GM13976 (cell line): ENCODE results near the gene ASMTL.
A peak's percentile ranks its signal among the peaks of the same experiment; 100 is the strongest.
"Not testable (repeated sequence)": the region's sequence is repeated elsewhere in the genome, so short reads cannot be mapped to it uniquely, and the experiment has no call there.

Experiments
- DNase-seq: peaks from one replicate; pipeline ENCODE4 v3.0.0; 2012; ENCODE audit warnings: low spot score
- in situ Hi-C: fragments of 300-500 bp; cut with MboI; formaldehyde crosslinking; loops from one replicate; pipeline ENCODE4 v1.12.0; 2022; ENCODE audit warnings: low sequenced_read_pairs, mixed read lengths, inconsistent platforms; ENCODE audit not compliant: unreplicated experiment
- TF ChIP-seq, protein P1 (sequence below): IDR thresholded peaks from 2 replicates; pipeline ENCODE4 v1.5.1; 2012; ENCODE audit warnings: borderline replicate concordance, mild to moderate bottlenecking; ENCODE audit not compliant: insufficient read depth; ENCODE audit errors: extremely low read depth, missing control alignments, control extremely low read depth

Gene ASMTL

DNA sequence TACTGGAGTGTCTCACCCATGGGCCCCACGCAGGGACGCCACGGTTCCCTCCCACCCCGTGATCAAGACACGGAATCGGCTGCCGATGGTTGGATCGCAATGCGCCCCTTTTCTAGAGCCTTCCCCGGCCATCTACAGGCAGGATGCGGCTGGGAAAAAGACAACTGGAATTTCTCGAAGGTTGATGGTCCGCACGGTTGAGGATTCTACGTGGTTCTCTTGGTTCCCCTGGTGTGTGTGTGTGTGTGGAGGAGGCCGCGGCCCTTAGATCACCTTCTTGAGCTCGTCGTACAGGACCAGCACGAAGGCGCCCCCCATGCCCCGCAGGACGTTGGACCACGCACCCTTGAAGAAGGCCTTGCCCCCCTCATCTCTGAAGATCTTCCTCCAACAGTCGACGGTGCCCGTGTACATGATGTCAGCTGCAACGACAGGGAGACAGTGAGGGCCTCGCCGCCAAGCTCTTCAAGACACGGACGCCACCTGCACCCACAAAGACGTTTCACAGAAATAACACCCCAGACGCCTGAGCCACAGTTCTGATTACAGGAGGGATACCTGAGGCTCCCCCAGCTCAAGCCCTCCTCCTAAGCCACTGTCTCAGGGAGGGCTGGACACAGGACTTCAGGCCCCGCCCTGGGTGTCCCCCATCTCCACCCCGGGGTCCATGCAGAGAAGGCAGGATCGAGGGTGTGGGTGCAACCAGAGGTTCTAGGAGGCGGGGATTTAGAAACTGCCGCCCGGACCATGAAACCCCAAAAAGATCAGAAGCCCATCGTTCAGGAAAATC, 66.2 kb downstream of the ASMTL start:
- DNase-seq, result peak; percentile 18
- TF ChIP-seq, protein P1, sequence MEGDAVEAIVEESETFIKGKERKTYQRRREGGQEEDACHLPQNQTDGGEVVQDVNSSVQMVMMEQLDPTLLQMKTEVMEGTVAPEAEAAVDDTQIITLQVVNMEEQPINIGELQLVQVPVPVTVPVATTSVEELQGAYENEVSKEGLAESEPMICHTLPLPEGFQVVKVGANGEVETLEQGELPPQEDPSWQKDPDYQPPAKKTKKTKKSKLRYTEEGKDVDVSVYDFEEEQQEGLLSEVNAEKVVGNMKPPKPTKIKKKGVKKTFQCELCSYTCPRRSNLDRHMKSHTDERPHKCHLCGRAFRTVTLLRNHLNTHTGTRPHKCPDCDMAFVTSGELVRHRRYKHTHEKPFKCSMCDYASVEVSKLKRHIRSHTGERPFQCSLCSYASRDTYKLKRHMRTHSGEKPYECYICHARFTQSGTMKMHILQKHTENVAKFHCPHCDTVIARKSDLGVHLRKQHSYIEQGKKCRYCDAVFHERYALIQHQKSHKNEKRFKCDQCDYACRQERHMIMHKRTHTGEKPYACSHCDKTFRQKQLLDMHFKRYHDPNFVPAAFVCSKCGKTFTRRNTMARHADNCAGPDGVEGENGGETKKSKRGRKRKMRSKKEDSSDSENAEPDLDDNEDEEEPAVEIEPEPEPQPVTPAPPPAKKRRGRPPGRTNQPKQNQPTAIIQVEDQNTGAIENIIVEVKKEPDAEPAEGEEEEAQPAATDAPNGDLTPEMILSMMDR, result no peak
- in situ Hi-C loops, result loop anchor here (10.0 kb wide), 1 partner anchor 132 kb away; no protein-coding TSS in a partner anchor

DNA sequence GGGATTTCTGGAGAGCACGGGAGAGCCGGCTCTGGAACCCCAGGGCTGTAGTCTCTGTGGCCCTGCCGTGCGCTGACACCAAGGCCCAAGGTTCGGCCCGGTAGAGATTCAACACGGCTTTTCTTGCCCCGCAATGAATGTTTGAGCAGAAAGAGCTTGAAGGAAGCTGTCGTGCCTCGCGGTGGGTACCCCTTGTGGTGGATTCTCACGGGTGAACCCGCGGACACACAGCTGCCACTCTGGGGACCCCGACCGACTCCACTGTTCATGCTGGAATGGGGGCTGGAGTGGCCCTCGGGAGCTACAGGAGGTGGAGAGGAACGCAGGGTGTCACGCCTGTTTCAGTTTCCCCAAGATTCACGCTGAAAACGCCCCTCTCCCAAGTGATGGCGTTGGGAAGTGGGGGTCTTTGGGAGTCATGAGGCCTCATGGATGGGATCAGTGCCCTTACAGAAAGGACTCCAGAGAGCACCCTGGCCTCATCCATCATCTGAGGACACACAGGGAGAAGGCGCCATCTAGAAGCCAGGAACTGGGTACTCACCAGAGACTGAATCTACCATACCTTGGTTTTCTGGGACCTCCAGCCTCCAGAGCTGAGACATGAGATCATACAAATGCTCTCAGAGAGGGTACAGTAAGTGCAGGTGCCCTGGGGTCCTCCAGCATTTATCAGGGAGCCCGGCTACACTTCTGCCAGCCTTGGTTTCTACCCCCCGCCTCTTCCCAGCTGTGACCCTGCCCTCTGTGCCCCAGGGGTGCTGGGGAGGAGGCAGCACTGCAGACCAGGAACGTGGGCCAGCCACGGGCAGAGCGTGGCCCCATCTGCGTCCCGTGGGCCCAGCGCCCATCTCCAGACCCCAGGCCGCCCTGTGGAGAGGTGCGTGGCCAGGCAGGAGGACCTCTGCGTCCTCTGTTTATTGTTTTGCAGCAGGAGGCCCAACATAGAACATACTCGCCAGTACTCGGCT, 67.2 kb downstream of the ASMTL start:
- TF ChIP-seq, protein P1, result no peak
- DNase-seq, result peak; percentile 21

DNA sequence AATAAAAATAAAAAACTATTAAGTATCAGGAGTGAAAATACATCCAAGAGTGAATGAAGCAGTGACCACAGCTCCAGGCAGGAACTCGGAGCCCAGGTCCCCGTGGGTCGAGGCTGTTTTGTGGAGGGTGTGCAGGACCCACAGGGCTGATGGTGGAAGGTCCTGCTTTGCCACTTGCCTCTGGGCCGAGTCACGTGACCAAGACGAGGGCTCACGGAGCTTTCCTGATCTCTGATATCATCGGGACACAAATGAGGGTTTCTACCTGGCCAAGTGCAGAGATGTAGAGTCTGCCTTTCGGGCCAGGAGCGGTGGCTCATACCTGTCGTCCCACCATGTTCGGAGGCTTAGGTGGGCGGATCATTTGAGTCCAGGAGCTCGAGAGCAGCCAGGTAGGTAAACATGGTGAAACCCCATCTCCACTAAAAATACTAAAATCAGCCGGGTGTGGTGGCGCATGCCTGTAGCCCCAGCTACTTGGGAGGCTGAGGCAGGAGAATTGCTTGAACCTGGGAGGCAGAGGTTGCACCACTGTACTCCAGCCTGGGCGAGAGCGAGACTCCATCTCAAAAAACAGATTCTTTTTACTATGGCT, 68.0 kb downstream of the ASMTL start:
- TF ChIP-seq, protein P1, result no peak
- in situ Hi-C loops, result loop anchor here (10.0 kb wide), 1 partner anchor 130 kb away; no protein-coding TSS in a partner anchor
- DNase-seq, result peak; percentile 20

More for the DNA sequence above, 67.2 kb downstream of the ASMTL start:
- in situ Hi-C loops, result loop anchor here (10.0 kb wide), 1 partner anchor 131 kb away; no protein-coding TSS in a partner anchor

DNA sequence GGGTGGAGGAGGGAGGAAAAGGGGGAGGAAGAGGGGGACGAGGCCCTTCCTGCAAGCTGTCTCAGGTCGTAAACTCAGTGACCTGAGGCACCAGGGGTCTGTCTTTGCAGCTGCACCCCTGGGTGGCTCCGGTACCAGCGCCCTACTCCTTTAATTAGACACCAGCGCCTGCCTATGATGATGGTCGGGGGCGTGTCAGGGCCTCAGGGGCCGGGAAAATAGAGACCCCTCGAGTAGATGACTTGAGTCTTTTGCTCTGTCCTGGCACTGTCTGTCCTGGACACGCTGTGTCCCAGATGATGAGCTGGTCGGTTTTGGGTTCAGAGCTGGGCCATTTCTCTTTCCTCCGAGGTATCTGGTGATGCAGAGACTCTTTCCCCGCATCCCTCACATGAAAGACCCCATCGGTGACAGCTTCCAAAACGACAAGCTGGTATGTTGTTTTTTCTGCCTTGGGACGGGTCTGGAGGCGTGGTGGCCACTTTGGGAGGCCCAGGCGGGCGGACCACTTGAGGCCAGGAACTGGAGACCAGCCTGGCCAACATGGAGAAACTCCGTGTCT, 72.0 kb downstream of the ASMTL start:
- in situ Hi-C loops, result loop anchor here (10.0 kb wide), 1 partner anchor 126 kb away; no protein-coding TSS in a partner anchor
- peak; percentile 34 for DNase-seq
- TF ChIP-seq, protein P1, result no peak

DNA sequence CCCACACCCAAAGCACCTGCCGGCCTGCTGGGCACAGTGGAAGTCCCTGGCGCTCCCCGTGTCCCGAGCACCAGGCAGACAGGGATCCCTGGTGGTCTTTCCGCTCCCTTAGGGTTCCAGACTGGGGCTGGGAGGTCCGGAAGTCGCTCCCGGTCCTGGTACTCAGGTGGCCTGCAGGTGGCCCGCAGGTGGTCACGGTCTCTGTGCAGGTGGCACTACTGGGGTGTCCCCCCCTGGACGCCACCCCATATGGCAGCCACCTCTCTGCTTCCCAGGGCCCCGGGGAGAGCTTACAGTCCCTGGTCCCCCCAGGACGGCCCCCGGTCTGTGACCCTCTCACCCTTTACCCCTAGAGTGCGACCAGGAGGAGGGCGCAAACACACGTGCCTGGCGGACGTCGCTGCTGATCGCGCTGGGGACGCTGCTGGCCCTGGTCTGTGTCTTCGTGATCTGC, 74.4 kb downstream of the ASMTL start:
- TF ChIP-seq, protein P1, result no peak
- DNase-seq, result peak; percentile 19
- in situ Hi-C loops, result no loop called here

DNA sequence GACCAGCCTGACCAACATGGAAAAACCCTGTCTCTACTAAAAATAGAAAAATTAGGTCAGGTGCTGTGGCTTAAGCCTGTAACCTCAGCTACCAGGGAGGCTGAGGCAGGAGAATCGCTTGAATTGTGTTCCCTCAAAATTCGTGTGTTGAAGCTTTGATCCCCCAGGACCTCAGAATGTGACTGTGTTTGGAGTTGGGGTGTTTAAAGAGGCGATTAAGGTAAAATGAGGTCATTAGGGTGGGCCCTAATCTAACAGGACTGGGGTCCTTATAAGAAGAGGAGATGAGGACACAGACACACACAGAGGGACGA, 84.4 kb downstream of the ASMTL start:
- in situ Hi-C loops, result no loop called here
- no peak for DNase-seq
- TF ChIP-seq, protein P1, result no peak

DNA sequence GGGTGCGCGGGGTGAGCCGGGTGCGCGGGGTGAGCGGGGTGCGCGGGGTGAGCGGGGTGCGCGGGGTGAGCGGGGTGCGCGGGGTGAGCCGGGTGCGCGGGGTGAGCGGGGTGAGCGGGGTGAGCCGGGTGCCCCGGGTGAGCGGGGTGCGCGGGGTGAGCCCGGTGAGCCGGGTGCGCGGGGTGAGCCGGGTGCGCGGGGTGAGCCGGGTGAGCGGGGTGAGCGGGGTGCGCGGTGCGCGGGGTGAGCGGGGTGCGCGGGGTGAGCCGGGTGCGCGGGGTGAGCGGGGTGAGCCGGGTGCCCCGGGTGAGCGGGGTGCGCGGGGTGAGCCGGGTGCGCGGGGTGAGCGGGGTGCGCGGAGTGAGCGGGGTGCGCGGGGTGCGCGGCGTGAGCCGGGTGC, 86.3 kb downstream of the ASMTL start:
- DNase-seq, in situ Hi-C loops: not testable (repeated sequence)
